HG02642 (cell line): ENCODE data around the gene OCA2.
"Not testable (repeated sequence)": the region's sequence is repeated elsewhere in the genome, so short reads cannot be mapped to it uniquely, and the experiment has no call there.

ENCODE experiments used
- ATAC-seq: cut with Tn5 transposase; IDR thresholded peaks from one replicate; pipeline ENCODE4 v1.9.1; 2021; ENCODE audit warnings: mild to moderate bottlenecking; ENCODE audit not compliant: unreplicated experiment, poor library complexity

OCA2 gene

GRCh38 chr15:27797765-27798164, 301.4 kb downstream of the OCA2 start:
- no peak for ATAC-seq

- ATAC-seq, result no peak
These were observed 302.5 kb downstream of the OCA2 start for GRCh38 chr15:27796405-27797320.

GRCh38 chr15:27792756-27793264, 306.3 kb downstream of the OCA2 start:
- ATAC-seq, result no peak

GRCh38 chr15:27790270-27790669, 308.8 kb downstream of the OCA2 start:
- no peak for ATAC-seq

- ATAC-seq, result no peak
These were observed 311.2 kb downstream of the OCA2 start for GRCh38 chr15:27787931-27788330.

GRCh38 chr15:27784107-27784506, 315.0 kb downstream of the OCA2 start:
- no peak for ATAC-seq

- no peak for ATAC-seq
These were observed 315.4 kb downstream of the OCA2 start for GRCh38 chr15:27783678-27784077.

- no peak for ATAC-seq
These were observed 317.0 kb downstream of the OCA2 start for GRCh38 chr15:27782125-27782524.

GRCh38 chr15:27776501-27776900, 322.6 kb downstream of the OCA2 start:
- ATAC-seq, result no peak

- ATAC-seq, result no peak
These were observed 324.5 kb downstream of the OCA2 start for GRCh38 chr15:27774638-27775037.

- no peak for ATAC-seq
These were observed 324.9 kb downstream of the OCA2 start for GRCh38 chr15:27774191-27774590.

GRCh38 chr15:27771892-27772291, 327.2 kb downstream of the OCA2 start:
- no peak for ATAC-seq

- ATAC-seq, result no peak
These were observed 328.2 kb downstream of the OCA2 start for GRCh38 chr15:27770769-27771554.

GRCh38 chr15:27770086-27770607, 329.0 kb downstream of the OCA2 start:
- no peak for ATAC-seq

- ATAC-seq, result no peak
These were observed 329.5 kb downstream of the OCA2 start for GRCh38 chr15:27769652-27770051.

- no peak for ATAC-seq
These were observed 330.2 kb downstream of the OCA2 start for GRCh38 chr15:27768732-27769475.

- ATAC-seq, result no peak
These were observed 331.0 kb downstream of the OCA2 start for GRCh38 chr15:27767918-27768640.

GRCh38 chr15:27767430-27767829, 331.7 kb downstream of the OCA2 start:
- not testable (repeated sequence) for ATAC-seq

GRCh38 chr15:27764339-27764738, 334.8 kb downstream of the OCA2 start:
- ATAC-seq, result no peak

GRCh38 chr15:27763514-27763913, 335.6 kb downstream of the OCA2 start:
- no peak for ATAC-seq
